ENCODE measurements around the gene ACAP1.
"Not testable (repeated sequence)": the region's sequence is repeated elsewhere in the genome, so short reads cannot be mapped to it uniquely, and the experiment has no call there.

The ACAP1 gene

DNA sequence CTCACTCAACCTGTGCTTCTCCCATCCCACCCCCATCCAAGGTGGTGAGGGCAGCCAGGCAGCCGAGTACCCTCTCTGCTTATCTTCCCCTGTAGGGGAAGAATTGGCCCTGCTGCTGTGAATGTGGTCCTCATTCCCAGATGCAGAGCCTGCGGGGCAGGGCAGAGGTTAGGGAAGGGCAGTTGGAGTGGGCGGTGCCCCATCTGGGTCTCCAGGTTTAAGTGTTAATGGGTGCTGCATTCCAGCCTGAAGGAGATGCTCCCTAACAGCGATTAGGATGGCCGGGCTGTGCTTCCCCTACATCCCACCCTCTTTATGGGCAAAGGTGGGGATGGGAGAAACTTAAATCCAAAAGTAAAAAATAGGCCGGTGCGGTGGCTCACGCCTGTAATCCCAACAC, 30.8 kb downstream of the ACAP1 start:
- no peak overlapping the region for H3K27ac ChIP-seq

DNA sequence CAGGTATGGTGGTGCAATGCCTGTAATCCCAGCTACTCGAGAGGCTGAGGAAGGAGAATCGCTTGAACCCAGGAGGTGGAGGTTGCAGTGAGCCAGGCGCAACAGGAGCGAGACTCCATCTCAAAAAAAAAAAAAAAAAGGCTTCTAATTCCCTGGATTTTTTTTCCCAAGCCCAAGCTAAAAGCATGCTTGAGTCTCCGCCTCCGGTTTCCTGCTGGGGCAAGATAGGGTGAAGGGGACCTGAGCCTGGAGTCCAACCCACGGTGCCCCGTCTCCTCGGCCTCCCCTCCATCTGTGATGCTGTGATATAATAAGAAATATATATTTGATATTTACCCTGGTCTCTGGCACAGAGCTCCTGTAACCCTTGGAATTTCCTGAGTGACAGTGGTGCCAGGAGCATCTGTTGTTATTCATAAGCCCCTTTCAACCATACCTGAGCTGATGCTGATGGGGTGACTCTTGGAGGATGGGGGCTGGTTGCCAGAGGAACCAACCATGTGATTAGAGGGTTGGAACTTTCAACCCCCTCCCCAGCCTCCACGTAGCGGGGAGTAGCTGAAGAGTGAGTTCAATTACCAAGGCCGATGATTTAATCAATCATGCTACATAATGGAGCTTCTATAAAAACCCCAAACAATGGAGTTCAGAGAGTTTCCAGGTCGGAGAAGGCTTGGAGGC, 31.7 kb downstream of the ACAP1 start:
- intact Hi-C loops (cut with DNase I; ENCODE audit: low total_unique reads), result no loop called here
- Histone ChIP-seq H3K27ac (no peak overlapping the region), H3K9me3 (no peaks in the 10 kb centered on the region), H3K4me3 (no peak overlapping the region), H3K4me1 (no peaks in the 10 kb centered on the region), H3K36me3 (no peaks in the 10 kb centered on the region), H3K27me3 (peaks cover 0 to 18% of the 10 kb centered on the region in 2 donors)
- TF ChIP-seq, protein P1, sequence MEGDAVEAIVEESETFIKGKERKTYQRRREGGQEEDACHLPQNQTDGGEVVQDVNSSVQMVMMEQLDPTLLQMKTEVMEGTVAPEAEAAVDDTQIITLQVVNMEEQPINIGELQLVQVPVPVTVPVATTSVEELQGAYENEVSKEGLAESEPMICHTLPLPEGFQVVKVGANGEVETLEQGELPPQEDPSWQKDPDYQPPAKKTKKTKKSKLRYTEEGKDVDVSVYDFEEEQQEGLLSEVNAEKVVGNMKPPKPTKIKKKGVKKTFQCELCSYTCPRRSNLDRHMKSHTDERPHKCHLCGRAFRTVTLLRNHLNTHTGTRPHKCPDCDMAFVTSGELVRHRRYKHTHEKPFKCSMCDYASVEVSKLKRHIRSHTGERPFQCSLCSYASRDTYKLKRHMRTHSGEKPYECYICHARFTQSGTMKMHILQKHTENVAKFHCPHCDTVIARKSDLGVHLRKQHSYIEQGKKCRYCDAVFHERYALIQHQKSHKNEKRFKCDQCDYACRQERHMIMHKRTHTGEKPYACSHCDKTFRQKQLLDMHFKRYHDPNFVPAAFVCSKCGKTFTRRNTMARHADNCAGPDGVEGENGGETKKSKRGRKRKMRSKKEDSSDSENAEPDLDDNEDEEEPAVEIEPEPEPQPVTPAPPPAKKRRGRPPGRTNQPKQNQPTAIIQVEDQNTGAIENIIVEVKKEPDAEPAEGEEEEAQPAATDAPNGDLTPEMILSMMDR (IDR thresholded peaks at IDR 0.05), result no peak
- DNase-seq, result no peak

More for the DNA sequence above, 30.8 kb downstream of the ACAP1 start:
- H3K4me1 ChIP-seq, result no peaks in the 10 kb centered on the region
- peaks cover 0 to 16% of the 10 kb centered on the region in 2 donors for H3K27me3 ChIP-seq
- TF ChIP-seq, protein P1 (IDR thresholded peaks at IDR 0.05), result no peak
- H3K36me3 ChIP-seq, result no peaks in the 10 kb centered on the region
- intact Hi-C loops (cut with DNase I; ENCODE audit: low total_unique reads), result no loop called here
- no peak for DNase-seq
- H3K4me3 ChIP-seq, result no peak overlapping the region
- H3K9me3 ChIP-seq, result no peaks in the 10 kb centered on the region

DNA sequence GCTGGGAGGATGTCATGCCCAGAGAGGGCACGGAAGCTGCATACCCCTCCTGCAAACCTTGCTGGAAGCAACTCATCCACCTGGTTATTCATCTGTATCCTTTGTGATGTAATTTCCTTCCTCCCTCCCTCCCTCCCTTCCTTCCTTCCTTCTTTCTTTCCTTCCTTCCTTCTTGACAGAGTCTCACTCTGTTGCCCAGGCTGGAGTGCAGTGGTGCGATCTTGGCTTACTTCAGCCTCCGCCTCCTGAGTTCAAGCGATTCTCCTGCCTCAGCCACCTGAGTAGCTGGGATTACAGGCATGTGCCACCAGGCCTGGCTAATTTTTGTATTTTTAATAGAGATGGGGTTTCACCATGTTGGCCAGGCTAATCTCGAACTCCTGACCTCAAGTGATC, 32.3 kb downstream of the ACAP1 start:
- H3K27ac ChIP-seq; H3K4me1 ChIP-seq; intact Hi-C loops (cut with DNase I; ENCODE audit: low total_unique reads); H3K9me3 ChIP-seq; H3K36me3 ChIP-seq; H3K4me3 ChIP-seq; DNase-seq: not testable (repeated sequence)
- peaks cover 0 to 20% of the 10 kb centered on the region in 2 donors for H3K27me3 ChIP-seq

DNA sequence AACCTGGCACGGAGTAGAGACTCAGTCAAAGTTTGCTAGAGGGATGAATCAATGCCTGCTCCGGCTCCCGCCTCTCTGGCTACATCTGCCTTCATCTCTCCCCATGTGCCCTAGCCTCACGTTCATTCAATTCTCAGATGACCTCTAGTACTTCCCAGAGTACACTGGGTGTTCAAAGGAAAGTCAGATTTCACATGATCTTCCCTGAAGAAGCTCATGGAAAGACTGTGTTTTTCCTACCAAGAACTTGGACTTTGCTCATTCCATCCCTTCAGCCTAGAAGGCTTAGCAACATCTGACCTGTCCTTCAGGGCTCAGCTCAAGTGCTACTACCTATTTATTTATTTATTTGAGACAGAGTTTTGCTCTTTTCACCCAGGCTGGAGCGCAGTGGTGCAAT, 33.5 kb downstream of the ACAP1 start:
- peaks cover 0 to 24% of the 10 kb centered on the region in 2 donors for H3K27me3 ChIP-seq
- DNase-seq, result no peak
- H3K4me3 ChIP-seq, result no peak overlapping the region
- no peak overlapping the region for H3K27ac ChIP-seq
- no peaks in the 10 kb centered on the region for H3K9me3 ChIP-seq
- H3K36me3 ChIP-seq, result no peaks in the 10 kb centered on the region
- intact Hi-C loops (cut with DNase I; ENCODE audit: low total_unique reads), result no loop called here
- TF ChIP-seq, protein P1 (IDR thresholded peaks at IDR 0.05), result no peak
- no peaks in the 10 kb centered on the region for H3K4me1 ChIP-seq

DNA sequence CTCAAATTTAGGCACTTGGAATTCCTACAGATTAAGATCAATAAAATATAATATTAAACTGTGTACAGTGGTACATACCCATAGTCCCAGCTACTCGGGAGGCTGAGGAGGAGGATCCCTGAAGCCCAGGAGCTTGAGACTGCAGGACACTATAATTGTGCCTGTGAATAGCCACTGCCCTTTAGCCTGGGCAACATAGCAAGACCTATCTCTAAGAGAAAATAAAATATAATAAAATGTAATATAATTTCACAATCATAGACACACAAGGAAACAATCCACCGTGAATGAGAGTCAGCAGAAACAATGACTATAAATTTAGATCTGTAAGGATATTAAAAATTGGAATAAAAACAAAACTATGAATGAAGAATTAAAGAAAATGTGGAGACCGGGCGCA, 34.5 kb downstream of the ACAP1 start:
- no peaks in the 10 kb centered on the region for H3K4me1 ChIP-seq
- H3K36me3 ChIP-seq, result no peaks in the 10 kb centered on the region
- DNase-seq, result no peak
- TF ChIP-seq, protein P1 (IDR thresholded peaks at IDR 0.05), result no peak
- H3K27ac ChIP-seq, result no peak overlapping the region
- intact Hi-C loops (cut with DNase I; ENCODE audit: low total_unique reads), result no loop called here
- H3K4me3 ChIP-seq, result no peak overlapping the region
- no peaks in the 10 kb centered on the region for H3K9me3 ChIP-seq
- H3K27me3 ChIP-seq, result peaks cover 0 to 28% of the 10 kb centered on the region in 2 donors

DNA sequence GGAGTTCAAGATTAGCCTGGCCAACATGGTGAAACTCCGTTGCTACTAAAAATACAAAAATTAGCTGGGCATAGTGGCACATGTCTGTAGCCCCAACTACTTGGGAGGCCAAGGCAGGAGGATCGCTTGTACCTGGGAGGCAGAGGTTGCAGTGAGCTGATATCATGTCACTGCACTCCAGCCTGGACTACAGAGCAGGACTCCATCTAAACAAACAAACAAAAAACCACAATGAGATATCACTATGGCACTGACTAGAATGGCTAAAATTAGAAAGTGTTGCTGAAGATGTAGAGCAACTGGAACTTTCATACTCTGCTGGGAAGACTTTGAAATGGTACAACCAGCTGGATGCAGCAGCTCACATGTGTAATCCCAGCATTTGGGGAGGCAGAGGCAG, 38.0 kb downstream of the ACAP1 start:
- Histone ChIP-seq H3K27me3 (peaks cover 0 to 38% of the 10 kb centered on the region in 2 donors), H3K4me1 (no peaks in the 10 kb centered on the region), H3K27ac (no peak overlapping the region), H3K36me3 (no peaks in the 10 kb centered on the region), H3K9me3 (no peaks in the 10 kb centered on the region), H3K4me3 (no peak overlapping the region)
- intact Hi-C loops (cut with DNase I; ENCODE audit: low total_unique reads), result no loop called here
- DNase-seq, result no peak
- TF ChIP-seq, protein P1 (IDR thresholded peaks at IDR 0.05), result no peak

All from tibial artery (tissue), 4 donors.